ENCODE measurements around the gene LRRTM2.

Gene LRRTM2

GRCh38 chr5:138873466-138874221 lies 1.5 kb downstream of the LRRTM2 start:
- DNase-seq (ENCODE audit: insufficient read length, low spot score) = no peak
- no peak for TF ChIP-seq POLR2A (IDR thresholded peaks at IDR 0.05; ENCODE audit: low read depth, low read length)
- no peak for FAIRE-seq

- FAIRE-seq (no peak), DNase-seq (ENCODE audit: insufficient read length, low spot score) (no peak)
- no peak for TF ChIP-seq POLR2A (IDR thresholded peaks at IDR 0.05; ENCODE audit: low read depth, low read length)
These were observed 2.2 kb downstream of the LRRTM2 start for GRCh38 chr5:138872841-138873465.

- DNase-seq (ENCODE audit: insufficient read length, low spot score) = no peak
- no peak for TF ChIP-seq POLR2A (IDR thresholded peaks at IDR 0.05; ENCODE audit: low read depth, low read length)
- FAIRE-seq = no peak
These were observed 4.5 kb downstream of the LRRTM2 start for GRCh38 chr5:138870611-138871010.

- no peak for TF ChIP-seq POLR2A (IDR thresholded peaks at IDR 0.05; ENCODE audit: low read depth, low read length)
- FAIRE-seq (no peak), DNase-seq (ENCODE audit: insufficient read length, low spot score) (no peak)
These were observed 5.2 kb downstream of the LRRTM2 start for GRCh38 chr5:138869763-138870500.

GRCh38 chr5:138869038-138869437 lies 6.1 kb downstream of the LRRTM2 start:
- TF ChIP-seq POLR2A (IDR thresholded peaks at IDR 0.05; ENCODE audit: low read depth, low read length) = no peak
- DNase-seq (ENCODE audit: insufficient read length, low spot score) (no peak), FAIRE-seq (no peak)

- no peak for TF ChIP-seq POLR2A (IDR thresholded peaks at IDR 0.05; ENCODE audit: low read depth, low read length)
- no peak for FAIRE-seq
- DNase-seq (ENCODE audit: insufficient read length, low spot score) = no peak
These were observed 8.1 kb downstream of the LRRTM2 start for GRCh38 chr5:138867011-138867410.

- DNase-seq (ENCODE audit: insufficient read length, low spot score) (no peak), FAIRE-seq (no peak)
- no peak for TF ChIP-seq POLR2A (IDR thresholded peaks at IDR 0.05; ENCODE audit: low read depth, low read length)
These were observed 22.0 kb downstream of the LRRTM2 start for GRCh38 chr5:138853132-138853531.

GRCh38 chr5:138850865-138851435 lies 24.2 kb downstream of the LRRTM2 start:
- DNase-seq (ENCODE audit: insufficient read length, low spot score) (no peak), FAIRE-seq (peak; percentile 43)
- no peak for TF ChIP-seq POLR2A (IDR thresholded peaks at IDR 0.05; ENCODE audit: low read depth, low read length)

GRCh38 chr5:138849882-138850281 lies 25.3 kb downstream of the LRRTM2 start:
- no peak for DNase-seq (ENCODE audit: insufficient read length, low spot score)
- FAIRE-seq = no peak
- TF ChIP-seq POLR2A (IDR thresholded peaks at IDR 0.05; ENCODE audit: low read depth, low read length) = no peak

GRCh38 chr5:138849439-138849838 lies 25.7 kb downstream of the LRRTM2 start:
- FAIRE-seq (no peak), DNase-seq (ENCODE audit: insufficient read length, low spot score) (no peak)
- TF ChIP-seq POLR2A (IDR thresholded peaks at IDR 0.05; ENCODE audit: low read depth, low read length) = no peak

- TF ChIP-seq POLR2A (IDR thresholded peaks at IDR 0.05; ENCODE audit: low read depth, low read length) = no peak
- peak; percentile 96 for FAIRE-seq
- DNase-seq (ENCODE audit: insufficient read length, low spot score) = peak; percentile 23
These were observed 30.2 kb downstream of the LRRTM2 start for GRCh38 chr5:138844812-138845513.

GRCh38 chr5:138844125-138844461 lies 31.0 kb downstream of the LRRTM2 start:
- no peak for FAIRE-seq
- DNase-seq (ENCODE audit: insufficient read length, low spot score) = no peak
- TF ChIP-seq POLR2A (IDR thresholded peaks at IDR 0.05; ENCODE audit: low read depth, low read length) = no peak

GRCh38 chr5:138843316-138844124 lies 31.6 kb downstream of the LRRTM2 start:
- no peak for FAIRE-seq
- no peak for TF ChIP-seq POLR2A (IDR thresholded peaks at IDR 0.05; ENCODE audit: low read depth, low read length)

More at GRCh38 chr5:138843316-138844124, 31.6 kb downstream of the LRRTM2 start:
- DNase-seq (ENCODE audit: insufficient read length, low spot score) = no peak

All from H54 (cell line).